HG02678 (cell line): Measurements from ENCODE around the gene ADCY1.

Experiments used
- ATAC-seq: cut with Tn5 transposase; IDR thresholded peaks from one replicate; pipeline ENCODE4 v1.9.1; 2021; ENCODE audit warnings: mild to moderate bottlenecking, moderate library complexity; ENCODE audit not compliant: unreplicated experiment

ADCY1 gene

DNA sequence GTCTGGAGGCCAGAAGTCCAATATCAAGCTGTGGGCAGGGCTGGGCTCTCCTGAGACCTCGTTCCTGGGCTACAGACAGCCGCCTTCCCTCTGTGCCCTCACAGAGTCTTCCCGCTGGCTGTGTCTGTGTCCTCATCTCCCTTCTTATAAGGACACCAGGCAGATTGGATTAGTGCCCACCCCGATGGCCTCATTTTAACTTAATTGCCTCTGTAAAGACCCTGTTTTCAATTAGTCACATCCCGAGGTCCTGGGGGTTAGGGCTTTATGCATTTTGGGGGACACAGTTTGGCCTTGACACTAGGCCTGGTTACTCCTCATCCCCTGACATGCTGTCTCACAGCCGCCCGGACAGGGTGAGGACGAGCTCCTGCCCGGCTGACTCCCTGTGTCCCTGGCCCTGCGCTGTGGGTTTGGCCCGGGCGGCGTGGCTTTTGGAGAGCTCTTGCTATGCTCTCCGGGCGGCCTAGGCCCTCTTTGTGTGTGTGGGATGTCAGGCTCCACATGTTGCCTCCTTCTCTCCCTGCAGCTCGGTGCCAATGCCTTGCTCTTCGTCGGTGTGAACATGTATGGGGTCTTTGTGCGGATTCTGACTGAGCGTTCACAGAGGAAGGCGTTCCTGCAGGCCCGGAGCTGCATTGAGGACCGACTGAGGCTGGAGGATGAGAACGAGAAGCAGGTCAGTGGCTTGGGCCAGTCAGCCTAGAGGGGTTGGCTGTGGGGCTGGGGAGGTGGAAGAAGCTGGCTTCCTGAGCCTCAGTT is 18.2 kb downstream of the ADCY1 start:
- no peak for ATAC-seq

DNA sequence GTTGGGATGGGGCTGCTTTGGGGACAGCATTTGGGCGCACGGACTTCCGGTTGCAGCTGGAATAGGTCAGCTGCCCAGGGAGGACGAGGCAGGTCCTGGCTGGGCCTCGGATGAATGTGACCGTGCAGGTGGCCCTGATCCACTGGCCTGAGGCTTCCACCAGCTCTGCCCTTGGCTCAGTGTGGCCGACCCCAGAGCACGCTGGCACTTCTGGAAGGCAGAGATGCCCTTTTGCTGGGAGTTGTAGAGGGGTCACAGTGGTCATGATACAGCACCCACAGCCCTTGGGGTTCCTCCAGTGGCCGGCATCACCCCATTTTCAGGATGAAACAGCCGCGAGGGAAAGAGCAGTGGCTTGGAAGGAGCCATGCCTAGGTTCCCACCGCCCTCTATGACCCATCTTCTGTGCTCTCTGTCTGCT is 19.0 kb downstream of the ADCY1 start:
- ATAC-seq = no peak

DNA sequence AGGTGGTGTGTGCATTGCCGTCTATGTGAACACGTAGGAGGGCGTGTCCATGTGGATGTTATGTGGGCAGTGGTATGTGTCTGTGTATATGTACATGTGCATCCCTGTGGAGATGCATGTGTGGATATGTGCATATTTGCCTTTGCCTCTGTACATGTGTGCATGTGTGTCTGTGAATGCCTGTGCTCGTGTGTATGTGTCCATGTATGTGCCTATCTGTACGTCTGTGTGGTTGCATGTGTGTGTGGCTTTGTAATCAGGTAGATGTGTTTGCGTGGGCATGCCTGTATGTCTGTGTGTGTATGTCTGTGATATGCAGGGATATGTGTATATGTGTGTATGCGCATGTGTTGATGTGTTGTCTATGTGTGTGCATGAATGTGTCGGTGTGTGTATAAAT is 19.7 kb downstream of the ADCY1 start:
- no peak for ATAC-seq

DNA sequence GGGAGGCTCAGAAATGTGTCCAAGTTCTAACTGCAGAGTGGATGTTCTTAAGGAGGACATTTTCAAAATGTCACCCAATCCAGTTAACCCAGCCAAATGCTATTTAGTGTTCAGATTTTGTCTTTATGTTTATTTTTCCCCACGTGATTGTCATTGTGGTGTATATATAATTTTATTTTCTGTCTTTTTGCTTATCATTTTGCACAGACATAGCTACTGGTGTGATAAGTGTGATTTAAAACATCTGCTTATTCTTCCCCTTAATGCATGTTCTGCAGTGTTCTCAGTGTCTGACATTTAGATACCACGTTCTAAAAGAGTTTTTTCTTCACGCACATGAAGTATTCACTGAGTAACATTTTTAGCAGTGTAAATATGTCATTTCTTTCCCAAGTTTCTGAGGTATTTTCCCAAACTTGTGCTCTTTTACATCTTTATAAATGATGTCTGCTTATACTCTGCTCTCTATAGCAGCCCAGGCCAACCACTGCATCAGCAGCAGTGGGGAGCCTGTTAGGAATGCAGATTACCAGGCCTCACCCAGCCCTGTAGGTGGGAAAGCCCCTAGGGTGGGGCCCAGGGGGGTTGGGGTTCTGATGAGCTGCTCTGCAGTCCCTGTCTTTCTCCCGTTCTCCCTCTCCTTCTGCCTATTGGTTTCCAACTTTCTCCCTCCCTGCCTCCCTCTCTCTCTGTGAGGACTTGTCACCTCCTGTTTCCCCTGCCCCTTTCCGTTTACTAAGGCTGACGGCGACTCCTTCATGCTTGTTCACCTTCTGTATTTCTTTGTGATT is 20.8 kb downstream of the ADCY1 start:
- ATAC-seq = no peak

DNA sequence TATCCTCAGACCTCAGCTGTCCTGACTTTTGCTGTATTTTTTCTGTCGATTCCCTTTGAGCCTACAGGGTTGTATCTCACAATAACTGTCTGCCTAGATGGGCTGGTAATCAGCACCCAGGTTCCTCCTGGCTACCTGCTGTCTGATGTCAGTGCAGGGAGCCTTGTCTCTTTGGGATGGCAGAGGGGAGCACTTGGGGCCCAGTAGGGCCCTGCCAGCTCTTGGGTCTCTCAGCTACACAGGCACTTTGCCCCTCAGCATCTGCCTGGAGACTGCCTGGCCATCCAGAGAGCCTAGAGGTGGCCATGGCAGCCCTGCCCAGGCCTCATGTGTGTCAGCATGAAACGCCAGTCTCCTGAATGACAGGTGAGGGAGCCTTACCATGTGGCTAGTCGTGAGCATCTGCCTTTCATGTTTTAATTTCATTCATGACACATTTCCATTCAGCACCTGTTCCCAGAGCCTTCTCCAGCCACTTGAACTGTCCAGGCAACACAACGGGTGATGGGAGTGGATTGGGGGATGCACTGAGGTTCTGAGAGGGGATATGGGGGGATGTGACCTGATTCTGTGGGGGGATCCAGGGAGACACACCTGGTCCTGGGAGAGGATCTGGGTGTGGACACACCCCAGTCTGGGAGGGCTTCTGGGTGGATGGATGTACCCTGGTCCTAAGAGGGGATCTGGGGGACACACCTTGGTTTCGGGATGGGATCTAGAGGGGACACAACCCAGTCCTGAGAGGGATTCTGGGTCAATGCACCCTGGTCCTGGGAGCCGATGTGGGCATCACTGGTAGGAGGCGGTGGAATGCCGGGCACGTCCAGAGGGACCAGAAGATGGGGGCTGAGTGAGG is 21.9 kb downstream of the ADCY1 start:
- ATAC-seq = no peak

DNA sequence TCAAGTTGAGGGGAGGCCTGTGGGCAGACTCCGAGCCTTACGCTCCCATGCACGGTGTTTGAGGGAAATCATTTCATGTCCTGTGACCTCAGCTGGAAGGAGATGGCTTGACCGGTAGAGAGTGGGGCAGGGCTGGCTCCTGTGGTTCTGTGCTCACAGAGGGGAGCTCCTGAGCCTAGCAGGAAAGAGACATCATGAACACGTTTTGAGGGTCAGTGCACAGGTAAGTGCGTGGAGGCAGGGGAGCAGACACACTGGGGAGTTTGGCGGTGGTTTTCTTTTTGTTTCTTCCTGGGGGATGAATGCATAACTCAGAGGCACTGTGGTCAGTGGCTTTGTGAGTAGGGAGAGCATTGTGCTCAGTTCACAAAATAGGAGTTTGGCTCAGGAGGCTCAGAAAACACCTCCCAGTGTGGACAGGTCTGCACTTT is 22.5 kb downstream of the ADCY1 start:
- no peak for ATAC-seq

DNA sequence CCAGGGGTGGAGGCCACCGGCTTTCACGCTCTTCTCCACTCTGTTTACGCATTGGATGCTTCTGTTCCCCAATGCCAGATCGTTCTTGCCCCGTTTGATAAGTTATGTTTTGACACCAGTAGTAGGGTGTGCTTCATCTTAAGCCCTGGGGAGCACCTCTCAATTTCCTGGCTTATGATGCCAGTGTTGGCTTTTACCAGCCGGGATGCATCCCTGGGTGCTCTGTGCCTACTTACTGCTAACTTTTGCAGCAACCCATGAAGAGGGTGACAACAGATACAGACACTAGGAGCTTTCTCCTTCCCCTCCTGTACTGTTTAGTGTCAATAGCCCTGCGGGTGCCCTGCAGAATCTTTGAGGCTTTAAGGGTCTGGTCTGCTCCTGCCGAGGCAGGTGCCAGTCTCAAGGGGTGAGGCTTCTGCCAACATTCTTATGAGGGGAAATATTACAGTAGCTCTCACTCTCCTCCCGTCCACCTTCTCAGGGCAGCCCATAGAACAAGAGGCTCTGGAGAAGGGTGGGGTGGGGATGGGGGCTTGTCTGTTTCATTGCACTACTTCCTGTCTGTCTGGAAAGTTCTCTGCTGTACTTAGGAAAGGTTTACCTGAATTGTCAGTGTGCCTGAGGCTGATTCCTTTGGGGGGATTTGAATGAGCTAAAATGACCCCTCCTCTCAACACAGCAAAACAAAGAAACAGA is 23.3 kb downstream of the ADCY1 start:
- ATAC-seq = no peak

DNA sequence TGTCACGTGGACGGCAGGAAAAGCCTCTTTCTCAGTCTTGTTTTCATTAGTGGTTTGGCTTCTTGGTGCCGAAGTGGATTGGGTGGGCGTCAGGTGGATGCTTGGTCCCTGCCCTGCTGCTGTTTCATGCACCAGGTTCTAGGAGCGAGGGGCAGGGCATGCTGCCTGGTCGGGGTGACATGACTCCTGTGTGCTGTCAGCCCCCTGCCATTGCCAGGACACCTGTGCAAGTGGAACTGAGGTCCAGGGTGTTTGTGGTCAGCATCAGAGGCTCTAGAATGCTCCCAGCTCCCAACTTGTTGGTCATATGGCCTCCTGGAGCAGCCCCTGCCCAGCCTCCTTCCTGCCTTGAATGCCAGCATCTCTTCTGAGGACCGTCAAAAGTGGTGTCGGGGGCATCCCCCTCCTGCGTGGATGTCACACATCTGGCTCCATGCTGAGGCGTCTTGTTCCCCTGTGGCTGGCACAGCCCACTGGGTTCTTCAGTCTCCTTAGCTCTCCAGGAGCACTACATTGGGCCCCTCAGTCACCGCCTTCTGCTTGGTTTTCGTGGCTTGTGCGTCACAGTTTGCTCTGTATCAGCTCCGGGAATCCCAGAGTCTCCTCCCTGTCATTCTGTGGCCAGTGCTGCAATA is 24.8 kb downstream of the ADCY1 start:
- no peak for ATAC-seq

DNA sequence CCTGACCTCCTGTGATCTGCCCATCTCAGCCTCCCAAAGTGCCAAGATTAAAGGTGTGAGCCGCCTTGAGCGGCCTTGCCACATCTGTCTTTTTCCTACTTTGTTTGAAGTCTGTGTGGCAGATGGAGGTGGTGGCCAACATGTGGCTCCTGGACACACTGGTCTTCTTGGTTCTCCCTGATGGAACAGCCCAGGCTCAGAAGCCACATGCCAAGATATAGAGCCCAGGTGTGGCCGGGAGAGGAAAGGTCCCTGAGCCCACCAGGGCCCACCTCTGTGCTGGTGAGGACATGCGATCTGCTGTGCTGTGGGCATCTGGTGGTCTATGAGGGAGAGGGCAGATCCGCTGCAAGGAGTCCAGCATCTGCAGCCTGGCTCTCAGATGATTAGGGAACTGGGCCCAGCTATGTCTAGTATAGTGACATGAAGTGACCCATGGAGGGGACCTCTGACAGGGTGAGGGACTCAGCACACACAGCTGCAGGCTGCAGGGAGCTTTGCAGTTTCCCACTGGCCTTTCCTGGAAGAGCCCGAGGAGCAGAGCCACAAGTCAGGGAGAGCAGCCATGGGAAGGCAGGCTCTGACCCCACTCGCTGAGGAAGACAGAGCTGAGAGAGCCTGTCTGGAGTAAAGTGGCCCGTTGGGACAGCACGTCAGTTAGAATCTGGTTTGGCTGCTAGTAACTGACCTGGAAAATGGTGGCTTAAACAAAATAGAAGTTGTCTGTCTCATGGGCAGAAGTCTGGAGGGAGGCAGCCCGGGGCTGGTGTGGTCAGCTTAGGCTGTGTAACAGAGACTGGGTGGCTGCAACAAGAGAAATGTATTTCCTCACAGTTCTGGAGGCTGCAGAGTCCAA is 25.9 kb downstream of the ADCY1 start:
- ATAC-seq = no peak

DNA sequence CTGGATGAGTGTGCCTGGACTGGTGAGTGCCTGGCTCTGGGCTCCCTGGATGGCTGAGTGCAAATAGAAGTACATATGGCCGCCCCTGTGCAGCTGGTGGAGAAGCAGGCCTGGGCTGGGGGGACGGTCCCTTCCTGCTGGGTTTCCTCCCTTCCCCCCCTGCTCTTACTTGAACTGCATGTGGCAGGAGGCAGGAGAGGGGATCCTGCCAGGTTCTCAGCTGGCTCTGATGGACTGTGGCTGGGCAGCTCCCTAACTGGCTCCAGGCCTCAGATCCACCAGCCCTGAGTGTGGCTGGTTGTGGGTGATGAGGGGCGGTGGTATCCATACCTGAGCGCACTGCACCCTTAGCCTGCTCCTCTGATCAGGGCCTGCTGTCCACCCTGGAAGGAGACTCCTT is 26.9 kb downstream of the ADCY1 start:
- ATAC-seq = no peak

DNA sequence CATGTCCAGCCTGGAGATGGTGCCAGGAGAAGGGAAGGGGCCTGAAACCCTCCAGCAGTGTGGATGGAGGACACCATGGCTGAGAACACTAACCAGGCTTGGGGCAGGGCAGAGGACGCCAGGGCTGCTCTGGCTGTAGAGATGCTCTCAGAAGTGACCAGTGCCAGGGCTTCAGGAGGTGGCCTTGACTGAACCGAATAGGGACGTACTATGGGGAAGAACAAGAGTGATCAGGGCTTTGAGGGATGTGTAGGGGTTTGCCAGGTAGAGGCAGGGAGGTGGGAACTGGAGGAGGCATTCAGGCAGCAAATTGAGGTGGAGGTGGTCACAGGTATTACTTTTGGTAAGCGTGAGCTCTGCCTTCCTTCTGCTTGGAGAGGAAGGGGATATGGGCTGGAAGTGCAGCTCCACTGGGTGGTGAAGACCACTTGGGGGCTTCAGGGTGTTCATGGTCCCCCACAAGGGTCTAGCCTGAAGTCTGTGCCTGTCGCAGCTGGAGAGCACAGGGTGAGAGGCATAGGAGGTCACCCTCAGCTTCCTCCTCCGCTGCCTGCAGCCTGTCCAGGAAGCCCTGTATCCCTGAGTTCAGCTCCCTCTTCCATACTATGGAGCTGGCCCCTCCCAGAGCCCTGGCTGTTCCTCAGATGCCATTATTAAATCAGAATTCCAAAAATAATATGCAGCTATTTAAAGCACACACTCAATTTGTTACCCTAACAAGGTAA is 27.8 kb downstream of the ADCY1 start:
- no peak for ATAC-seq

DNA sequence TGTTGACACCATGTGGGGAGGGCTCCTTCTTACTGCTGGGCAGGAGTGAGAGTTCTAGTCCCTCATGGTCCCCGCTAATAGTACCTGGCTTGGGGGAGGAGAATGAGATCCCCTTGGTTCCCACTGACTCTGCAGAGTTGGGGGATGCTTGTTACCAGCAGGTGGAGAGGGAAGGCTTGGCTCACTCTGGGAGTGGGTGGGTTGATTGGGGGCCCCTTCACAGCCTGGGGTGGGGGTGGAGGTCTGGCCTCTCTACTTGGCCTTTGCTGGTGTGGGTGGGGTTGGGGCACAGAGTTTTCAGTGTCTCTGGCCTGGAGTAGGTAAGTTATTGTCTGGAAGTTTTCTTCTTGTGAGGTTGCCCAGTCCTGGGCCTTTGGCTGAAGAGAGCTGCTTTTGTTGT is 31.9 kb downstream of the ADCY1 start:
- ATAC-seq = no peak

DNA sequence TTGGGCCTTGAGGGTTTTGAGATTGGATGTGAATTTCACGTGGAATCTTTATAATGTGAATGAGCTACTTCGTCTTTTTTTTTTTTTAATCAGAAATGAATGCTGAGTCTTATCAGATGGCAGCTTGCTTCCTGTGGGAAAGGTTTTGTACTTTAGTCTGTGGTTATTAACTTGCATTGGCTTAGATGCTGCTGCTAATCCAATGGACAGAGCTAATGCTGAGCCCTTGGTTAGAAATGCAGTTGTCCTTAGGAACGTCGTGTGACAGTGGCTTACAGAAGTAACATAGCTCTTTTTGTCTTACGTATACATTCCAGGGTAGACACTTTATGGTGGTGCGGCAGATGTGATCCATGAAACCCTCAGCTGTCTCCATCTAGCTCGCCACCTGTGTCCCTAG is 32.8 kb downstream of the ADCY1 start:
- ATAC-seq = no peak

DNA sequence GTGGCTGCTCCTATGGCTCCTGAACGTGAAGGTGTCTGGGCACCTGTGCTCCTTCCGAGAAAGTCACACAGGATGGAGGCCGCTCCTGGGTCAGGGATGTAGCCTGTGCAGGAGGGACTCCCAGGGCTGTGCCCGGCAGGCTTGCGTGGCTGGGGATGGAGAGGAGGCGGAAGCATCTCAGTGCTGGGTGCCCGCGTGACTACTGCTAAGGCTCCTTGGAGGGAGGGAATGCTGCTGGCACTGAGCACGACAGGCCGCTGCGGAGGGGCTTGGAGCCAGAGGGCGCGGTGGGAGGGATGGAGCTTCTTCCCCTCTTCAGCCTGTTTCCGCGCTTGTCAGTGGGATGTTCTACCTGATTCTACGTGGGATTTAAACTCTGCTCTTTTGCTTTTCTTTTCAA is 35.0 kb downstream of the ADCY1 start:
- no peak for ATAC-seq

DNA sequence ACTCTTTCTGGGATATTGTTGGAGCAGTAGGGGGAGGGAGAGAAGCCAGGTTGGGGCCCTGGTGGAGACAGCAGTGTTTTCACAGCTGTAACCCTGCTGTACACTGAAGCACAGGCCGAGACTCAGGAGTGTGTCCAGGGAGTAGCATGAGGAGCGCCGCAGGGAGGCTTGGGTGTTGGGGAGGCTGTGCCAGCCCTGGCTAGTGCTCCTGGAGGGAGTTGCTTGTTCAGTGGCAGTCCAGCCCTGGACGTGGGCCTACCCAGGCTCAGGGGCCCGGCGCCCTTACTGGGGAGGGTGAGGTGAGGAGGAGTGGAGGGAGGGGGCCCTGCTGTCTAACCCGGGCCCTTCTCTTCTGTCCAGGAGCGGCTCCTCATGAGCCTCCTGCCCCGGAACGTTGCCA is 35.9 kb downstream of the ADCY1 start:
- ATAC-seq = no peak

DNA sequence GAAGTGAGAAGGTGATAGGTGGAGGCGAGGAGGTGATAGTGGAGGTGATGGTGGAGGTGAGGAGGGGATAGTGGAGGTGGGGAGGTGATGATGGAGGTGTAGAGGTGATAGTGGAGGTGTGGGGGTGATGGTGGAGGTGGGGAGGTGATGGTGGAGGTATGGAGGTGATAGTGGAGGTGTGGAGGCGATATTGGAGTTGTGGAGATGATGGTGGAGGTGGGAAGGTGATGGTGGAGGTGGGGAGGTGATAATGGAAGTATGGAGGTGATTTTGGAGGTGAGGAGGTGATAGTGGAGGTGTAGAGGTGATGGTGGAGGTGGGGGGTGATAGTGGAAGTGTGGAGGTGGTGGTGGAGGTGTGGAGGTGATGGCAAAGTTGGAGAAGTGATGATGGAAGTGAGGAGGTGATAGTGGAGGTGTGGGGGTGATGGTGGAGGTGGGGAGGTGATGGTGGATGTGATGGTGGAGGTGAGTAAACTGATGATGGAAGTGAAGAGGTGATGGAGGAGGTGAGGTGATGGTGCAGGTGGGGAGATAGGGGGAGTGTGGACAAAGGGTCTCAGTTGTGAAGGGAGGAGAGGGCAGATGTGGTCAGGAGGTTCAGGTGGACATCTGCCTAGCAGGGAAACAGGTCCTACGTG is 36.6 kb downstream of the ADCY1 start:
- no peak for ATAC-seq

DNA sequence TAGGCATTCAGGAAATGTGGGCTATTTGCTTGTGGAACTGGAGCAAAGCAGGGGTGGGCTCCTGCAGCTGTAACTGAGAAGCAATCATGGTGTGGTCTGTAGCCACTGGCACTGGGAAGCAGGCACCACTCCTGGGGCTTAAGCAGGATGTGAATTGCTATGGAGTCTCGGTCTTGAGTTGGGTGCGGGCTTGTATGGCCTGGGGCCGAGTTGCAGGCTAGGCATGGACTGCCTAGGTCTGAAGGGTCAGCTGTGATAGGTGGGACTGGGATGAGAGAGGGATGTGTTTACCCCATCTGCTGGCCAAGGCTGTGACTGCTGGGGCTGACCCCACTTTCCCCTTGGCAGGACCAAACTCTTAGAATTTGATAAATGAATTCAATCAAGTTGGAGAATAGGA is 43.0 kb downstream of the ADCY1 start:
- ATAC-seq = no peak

DNA sequence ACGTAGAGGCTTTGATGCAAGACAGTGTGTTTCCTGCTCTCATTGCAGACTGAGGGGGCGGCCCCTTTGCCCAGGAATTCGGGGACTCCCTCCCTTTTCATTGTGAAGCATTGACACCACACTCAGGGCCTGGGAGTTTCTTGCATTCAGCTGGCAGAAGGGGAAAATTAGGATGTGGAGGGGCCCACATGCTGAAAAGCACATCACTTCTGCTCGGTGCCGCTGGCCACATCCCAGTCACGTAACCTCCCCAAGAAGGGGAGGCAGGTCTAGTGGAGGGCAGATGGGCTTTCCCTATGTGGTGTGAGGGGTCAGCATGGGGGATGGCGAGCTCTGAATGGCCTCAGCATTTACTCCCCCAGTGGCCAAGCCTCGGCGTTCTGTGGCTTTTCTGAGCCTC is 47.9 kb downstream of the ADCY1 start:
- no peak for ATAC-seq
